ENCODE data around the gene CASK.
"Not testable (repeated sequence)": the region's sequence is repeated elsewhere in the genome, so short reads cannot be mapped to it uniquely, and the experiment has no call there.

The CASK gene

DNA sequence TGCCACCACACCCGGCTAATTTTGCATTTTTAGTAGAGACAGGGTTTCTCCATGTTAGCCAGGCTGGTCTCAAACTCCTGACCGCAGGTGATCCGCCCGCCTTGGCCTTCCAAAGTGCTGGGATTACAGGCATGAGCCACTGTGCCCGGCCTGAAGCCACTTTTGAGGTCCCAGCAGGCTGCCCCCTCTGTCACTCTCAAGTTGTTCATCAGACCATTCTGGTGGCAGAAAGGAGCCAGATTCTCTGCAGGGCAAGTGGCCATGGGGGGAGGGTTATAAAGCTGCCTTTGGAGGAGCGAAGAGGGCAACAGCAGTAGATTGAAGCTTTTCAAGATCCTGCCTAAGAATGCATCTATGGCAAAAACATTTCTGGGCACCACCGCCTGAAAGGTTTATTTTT, 410.5 kb downstream of the CASK start:
- H3K36me3 ChIP-seq (ENCODE audit: control insufficient read depth in 1 of 2, insufficient read depth in 2 of 2, low read length in 2 of 2); H3K9me3 ChIP-seq (ENCODE audit: control insufficient read depth in 1 of 2, low read length in 2 of 2); H3K4me1 ChIP-seq (ENCODE audit: control insufficient read depth in 1 of 2, insufficient read depth in 2 of 2, low read length in 2 of 2); H3K27ac ChIP-seq (ENCODE audit: low read length); H3K4me3 ChIP-seq (ENCODE audit: low read depth in 1 of 2, low read length in 2 of 2); H3K27me3 ChIP-seq (ENCODE audit: low read depth, low read length): not testable (repeated sequence)

- H3K27ac ChIP-seq (ENCODE audit: low read length) = no peak overlapping the region
- no peaks in the 10 kb centered on the region for H3K4me1 ChIP-seq (ENCODE audit: control insufficient read depth in 1 of 2, insufficient read depth in 2 of 2, low read length in 2 of 2)
- H3K27me3 ChIP-seq (ENCODE audit: low read depth, low read length) = no peaks in the 10 kb centered on the region
- no peak overlapping the region for H3K4me3 ChIP-seq (ENCODE audit: low read depth in 1 of 2, low read length in 2 of 2)
- no peaks in the 10 kb centered on the region for H3K9me3 ChIP-seq (ENCODE audit: control insufficient read depth in 1 of 2, low read length in 2 of 2)
- H3K36me3 ChIP-seq (ENCODE audit: control insufficient read depth in 1 of 2, insufficient read depth in 2 of 2, low read length in 2 of 2) = no peaks in the 10 kb centered on the region
These were observed 411.0 kb downstream of the CASK start for GRCh38 chrX:41512394-41512793.

DNA sequence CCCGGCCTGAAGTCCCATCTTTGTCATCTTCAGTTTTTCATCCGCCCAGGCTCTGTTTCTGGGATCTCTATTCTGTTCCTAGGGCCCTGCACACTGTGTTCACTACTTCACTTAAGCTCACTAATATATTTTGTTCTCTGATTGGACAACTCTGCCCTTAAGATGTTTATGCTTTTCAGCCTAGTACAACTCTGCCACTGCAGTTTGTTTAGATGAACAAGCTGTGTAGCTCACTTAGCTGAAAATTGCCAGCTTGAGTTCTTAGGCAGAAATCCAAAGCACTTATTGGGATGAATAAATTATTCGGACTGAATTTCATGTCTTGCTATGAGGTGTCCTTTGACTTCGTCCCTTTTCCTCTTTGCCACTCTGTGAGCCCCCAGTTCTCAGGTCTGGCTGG, 415.4 kb downstream of the CASK start:
- Histone ChIP-seq H3K4me1 (ENCODE audit: control insufficient read depth in 1 of 2, insufficient read depth in 2 of 2, low read length in 2 of 2) (no peaks in the 10 kb centered on the region), H3K4me3 (ENCODE audit: low read depth in 1 of 2, low read length in 2 of 2) (no peak overlapping the region), H3K27me3 (ENCODE audit: low read depth, low read length) (no peaks in the 10 kb centered on the region), H3K27ac (ENCODE audit: low read length) (no peak overlapping the region), H3K36me3 (ENCODE audit: control insufficient read depth in 1 of 2, insufficient read depth in 2 of 2, low read length in 2 of 2) (no peaks in the 10 kb centered on the region), H3K9me3 (ENCODE audit: control insufficient read depth in 1 of 2, low read length in 2 of 2) (no peaks in the 10 kb centered on the region)

DNA sequence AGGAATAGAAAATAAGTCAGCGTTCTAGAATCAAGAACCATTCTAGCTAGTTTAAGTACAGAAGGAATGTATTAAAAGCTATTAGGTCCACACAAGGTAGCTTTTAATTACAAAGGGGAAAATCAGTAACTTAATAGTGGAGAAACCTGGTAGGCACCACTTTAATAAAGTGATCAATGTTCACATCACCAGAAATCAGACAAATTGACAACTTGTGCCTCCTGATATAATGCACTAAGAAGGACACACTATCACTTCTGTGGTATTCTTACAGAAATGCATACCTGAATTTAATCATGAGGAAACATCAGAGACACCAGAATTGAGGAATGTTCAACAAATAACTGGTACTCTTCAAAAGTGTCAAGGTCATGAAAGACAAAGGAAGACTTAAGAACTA, 421.4 kb downstream of the CASK start:
- no peak overlapping the region for H3K27ac ChIP-seq (ENCODE audit: low read length)

GRCh38 chrX:41499984-41500383, 423.4 kb downstream of the CASK start:
- no peaks in the 10 kb centered on the region for H3K4me1 ChIP-seq (ENCODE audit: control insufficient read depth in 1 of 2, insufficient read depth in 2 of 2, low read length in 2 of 2)

More for the DNA sequence above, 421.4 kb downstream of the CASK start:
- no peak overlapping the region for H3K4me3 ChIP-seq (ENCODE audit: low read depth in 1 of 2, low read length in 2 of 2)
- H3K4me1 ChIP-seq (ENCODE audit: control insufficient read depth in 1 of 2, insufficient read depth in 2 of 2, low read length in 2 of 2) = no peaks in the 10 kb centered on the region
- H3K36me3 ChIP-seq (ENCODE audit: control insufficient read depth in 1 of 2, insufficient read depth in 2 of 2, low read length in 2 of 2) = no peaks in the 10 kb centered on the region
- no peaks in the 10 kb centered on the region for H3K9me3 ChIP-seq (ENCODE audit: control insufficient read depth in 1 of 2, low read length in 2 of 2)
- no peaks in the 10 kb centered on the region for H3K27me3 ChIP-seq (ENCODE audit: low read depth, low read length)

GRCh38 chrX:41499195-41499594, 424.2 kb downstream of the CASK start:
- H3K4me1 ChIP-seq (ENCODE audit: control insufficient read depth in 1 of 2, insufficient read depth in 2 of 2, low read length in 2 of 2) = no peaks in the 10 kb centered on the region
- H3K27me3 ChIP-seq (ENCODE audit: low read depth, low read length) = no peaks in the 10 kb centered on the region
- no peak overlapping the region for H3K4me3 ChIP-seq (ENCODE audit: low read depth in 1 of 2, low read length in 2 of 2)
- H3K27ac ChIP-seq (ENCODE audit: low read length) = no peak overlapping the region
- H3K36me3 ChIP-seq (ENCODE audit: control insufficient read depth in 1 of 2, insufficient read depth in 2 of 2, low read length in 2 of 2) = no peaks in the 10 kb centered on the region
- H3K9me3 ChIP-seq (ENCODE audit: control insufficient read depth in 1 of 2, low read length in 2 of 2) = no peaks in the 10 kb centered on the region

More at GRCh38 chrX:41499984-41500383, 423.4 kb downstream of the CASK start:
- no peaks in the 10 kb centered on the region for H3K27me3 ChIP-seq (ENCODE audit: low read depth, low read length)
- H3K9me3 ChIP-seq (ENCODE audit: control insufficient read depth in 1 of 2, low read length in 2 of 2) = no peaks in the 10 kb centered on the region
- no peak overlapping the region for H3K27ac ChIP-seq (ENCODE audit: low read length)
- no peaks in the 10 kb centered on the region for H3K36me3 ChIP-seq (ENCODE audit: control insufficient read depth in 1 of 2, insufficient read depth in 2 of 2, low read length in 2 of 2)
- no peak overlapping the region for H3K4me3 ChIP-seq (ENCODE audit: low read depth in 1 of 2, low read length in 2 of 2)

- no peaks in the 10 kb centered on the region for H3K9me3 ChIP-seq (ENCODE audit: control insufficient read depth in 1 of 2, low read length in 2 of 2)
- no peak overlapping the region for H3K27ac ChIP-seq (ENCODE audit: low read length)
- H3K4me1 ChIP-seq (ENCODE audit: control insufficient read depth in 1 of 2, insufficient read depth in 2 of 2, low read length in 2 of 2) = no peaks in the 10 kb centered on the region
- no peak overlapping the region for H3K4me3 ChIP-seq (ENCODE audit: low read depth in 1 of 2, low read length in 2 of 2)
- H3K36me3 ChIP-seq (ENCODE audit: control insufficient read depth in 1 of 2, insufficient read depth in 2 of 2, low read length in 2 of 2) = no peaks in the 10 kb centered on the region
- no peaks in the 10 kb centered on the region for H3K27me3 ChIP-seq (ENCODE audit: low read depth, low read length)
These were observed 431.9 kb downstream of the CASK start for GRCh38 chrX:41491267-41492004.

DNA sequence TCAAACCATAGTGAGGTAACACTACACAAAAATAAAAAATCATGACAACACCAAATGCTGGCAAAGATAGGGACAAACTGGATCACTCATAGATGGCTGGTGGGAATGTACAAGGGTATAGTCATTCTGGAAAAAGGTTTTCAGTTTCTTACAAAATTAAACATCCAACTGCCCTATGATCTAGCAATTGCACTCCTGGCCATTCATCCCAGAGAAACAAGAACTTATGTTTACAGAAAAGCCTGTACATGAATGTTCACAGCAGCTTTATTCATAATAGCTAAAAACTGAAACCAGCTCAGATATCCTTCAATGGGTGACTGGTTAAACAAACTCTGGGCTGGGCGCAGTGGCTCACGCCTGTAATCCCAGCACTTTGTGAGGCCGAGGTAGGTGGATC, 432.9 kb downstream of the CASK start:
- Histone ChIP-seq H3K9me3 (ENCODE audit: control insufficient read depth in 1 of 2, low read length in 2 of 2) (no peaks in the 10 kb centered on the region), H3K4me3 (ENCODE audit: low read depth in 1 of 2, low read length in 2 of 2) (no peak overlapping the region), H3K4me1 (ENCODE audit: control insufficient read depth in 1 of 2, insufficient read depth in 2 of 2, low read length in 2 of 2) (no peaks in the 10 kb centered on the region), H3K27ac (ENCODE audit: low read length) (no peak overlapping the region), H3K27me3 (ENCODE audit: low read depth, low read length) (no peaks in the 10 kb centered on the region), H3K36me3 (ENCODE audit: control insufficient read depth in 1 of 2, insufficient read depth in 2 of 2, low read length in 2 of 2) (no peaks in the 10 kb centered on the region)

DNA sequence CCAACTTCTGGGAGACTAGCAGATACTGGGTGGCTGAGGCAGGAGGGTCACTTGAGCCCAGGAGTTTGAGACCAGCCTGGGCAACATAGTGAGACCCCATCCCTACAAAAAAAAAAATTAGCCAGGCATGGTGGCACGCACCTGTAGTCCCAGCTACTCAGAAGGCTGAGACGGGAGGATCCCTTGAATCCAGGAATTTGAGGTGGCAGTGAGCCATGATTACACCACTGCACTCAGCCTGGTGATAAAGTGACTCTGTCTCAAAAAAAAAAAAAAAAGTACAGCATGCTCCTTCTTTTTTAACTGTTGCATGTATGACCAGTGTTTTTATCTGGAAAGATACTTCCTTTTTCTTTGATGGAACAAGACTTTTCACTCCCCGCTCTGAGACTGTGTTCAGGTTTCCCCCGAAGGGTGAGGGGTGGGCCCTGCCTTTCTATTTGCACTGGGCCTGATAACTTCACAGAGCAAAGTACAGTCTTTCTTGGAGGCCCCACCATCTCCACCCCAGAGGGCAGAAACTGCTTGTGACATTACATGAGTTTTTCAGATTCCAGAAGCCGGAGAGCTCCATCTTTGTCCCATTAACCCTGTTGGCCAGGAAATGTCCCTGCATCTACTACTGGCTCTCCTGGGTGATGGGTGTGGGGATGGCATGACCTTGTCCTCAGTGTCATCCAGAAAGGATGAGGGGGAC, 441.1 kb downstream of the CASK start:
- H3K36me3 ChIP-seq (ENCODE audit: control insufficient read depth in 1 of 2, insufficient read depth in 2 of 2, low read length in 2 of 2) = no peaks in the 10 kb centered on the region
- H3K4me3 ChIP-seq (ENCODE audit: low read depth in 1 of 2, low read length in 2 of 2) = no peak overlapping the region
- no peak overlapping the region for H3K27ac ChIP-seq (ENCODE audit: low read length)
- no peaks in the 10 kb centered on the region for H3K27me3 ChIP-seq (ENCODE audit: low read depth, low read length)
- H3K4me1 ChIP-seq (ENCODE audit: control insufficient read depth in 1 of 2, insufficient read depth in 2 of 2, low read length in 2 of 2) = no peaks in the 10 kb centered on the region
- H3K9me3 ChIP-seq (ENCODE audit: control insufficient read depth in 1 of 2, low read length in 2 of 2) = peaks cover 0 to 2% of the 10 kb centered on the region in 2 donors

DNA sequence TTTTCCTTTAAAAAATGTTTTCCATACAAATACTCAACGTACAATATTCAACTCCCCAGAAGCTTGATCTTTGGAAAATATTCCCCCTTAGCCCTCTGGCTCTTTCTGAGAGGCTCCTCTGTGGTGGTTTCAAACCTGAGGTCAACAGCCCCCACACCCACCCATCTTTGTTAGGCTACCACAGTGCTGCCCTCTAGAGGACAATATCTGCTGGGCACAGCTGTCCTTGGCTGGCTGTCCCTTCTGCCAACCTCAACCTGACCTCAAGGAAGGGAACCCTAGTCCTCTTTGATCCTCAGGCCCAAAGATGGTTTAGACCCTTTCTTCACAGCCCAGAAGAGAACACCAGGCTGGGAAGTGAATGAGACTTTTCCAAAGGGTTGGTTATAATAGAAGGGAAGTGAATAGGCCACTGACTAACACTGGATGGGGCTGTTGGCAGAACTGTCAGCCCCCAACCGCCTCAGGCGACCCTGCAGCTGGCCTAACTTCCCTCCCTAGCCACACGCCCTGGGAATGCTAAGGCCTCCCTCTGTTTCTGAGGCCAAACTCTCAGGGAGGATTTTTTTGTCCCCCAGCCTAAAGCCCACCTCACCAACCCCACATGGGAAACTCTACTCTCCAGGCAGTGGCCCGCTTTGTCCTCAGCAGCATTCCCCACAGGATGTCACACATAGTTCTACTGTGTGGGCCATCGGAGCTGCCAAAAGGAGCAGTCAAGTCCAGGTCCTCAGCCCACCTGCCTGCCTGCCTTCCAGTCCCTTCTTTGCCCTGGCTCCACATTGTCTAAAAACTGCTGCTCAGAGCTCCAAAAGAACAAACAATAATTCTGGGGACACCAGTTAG, 441.9 kb downstream of the CASK start:
- H3K27ac ChIP-seq (ENCODE audit: low read length) = no peak overlapping the region
- H3K36me3 ChIP-seq (ENCODE audit: control insufficient read depth in 1 of 2, insufficient read depth in 2 of 2, low read length in 2 of 2) = no peaks in the 10 kb centered on the region
- H3K4me3 ChIP-seq (ENCODE audit: low read depth in 1 of 2, low read length in 2 of 2) = no peak overlapping the region
- peaks cover 0 to 2% of the 10 kb centered on the region in 2 donors for H3K9me3 ChIP-seq (ENCODE audit: control insufficient read depth in 1 of 2, low read length in 2 of 2)
- H3K27me3 ChIP-seq (ENCODE audit: low read depth, low read length) = no peaks in the 10 kb centered on the region
- no peaks in the 10 kb centered on the region for H3K4me1 ChIP-seq (ENCODE audit: control insufficient read depth in 1 of 2, insufficient read depth in 2 of 2, low read length in 2 of 2)

- H3K36me3 ChIP-seq (ENCODE audit: control insufficient read depth in 1 of 2, insufficient read depth in 2 of 2, low read length in 2 of 2) = no peaks in the 10 kb centered on the region
- H3K4me3 ChIP-seq (ENCODE audit: low read depth in 1 of 2, low read length in 2 of 2) = no peak overlapping the region
- no peaks in the 10 kb centered on the region for H3K27me3 ChIP-seq (ENCODE audit: low read depth, low read length)
- no peak overlapping the region for H3K27ac ChIP-seq (ENCODE audit: low read length)
- H3K9me3 ChIP-seq (ENCODE audit: control insufficient read depth in 1 of 2, low read length in 2 of 2) = peaks cover 0 to 2% of the 10 kb centered on the region in 2 donors
- H3K4me1 ChIP-seq (ENCODE audit: control insufficient read depth in 1 of 2, insufficient read depth in 2 of 2, low read length in 2 of 2) = peaks cover 0 to 3% of the 10 kb centered on the region in 2 donors
These were observed 442.7 kb downstream of the CASK start for GRCh38 chrX:41480508-41481260.

All from muscle layer of duodenum (tissue), 2 donors.